Measurements from ENCODE around the gene ARFGEF2. TPM values are rescaled to one million over a fixed set of nuclear protein-coding genes. Genes with fewer than 3 reads are reported as not detected.

ARFGEF2 gene
- polyA plus RNA-seq (14.8 to 19.2 TPM (median 16.0 TPM) in 3 replicates), polyA minus RNA-seq (28.4 to 76.2 TPM (median 39.1 TPM) in 3 replicates)
- 14.3 TPM for polyA plus RNA-seq (2011; ENCODE audit: low read depth)
- 9.2 and 13.4 TPM in 2 replicates for polyA plus RNA-seq (2011; cell fraction: cytosol; rRNA removed)
- polyA plus RNA-seq (2011; cell fraction: nucleus; rRNA removed) = 19.7 and 23.6 TPM in 2 replicates
- 11.0 and 13.2 TPM in 2 replicates for polyA plus RNA-seq (2012; ENCODE audit: low replicate concordance)
- 19.6 TPM for polyA minus RNA-seq (2011; cell fraction: cytosol; rRNA and poly(A)+ RNA removed)
- 36.6 and 52.2 TPM in 2 replicates for polyA minus RNA-seq (2011; cell fraction: nucleus; rRNA and poly(A)+ RNA removed)

- no peak for FAIRE-seq
- TF ChIP-seq EZH2 (IDR thresholded peaks at IDR 0.05; ENCODE audit: low read length) = no peak
- TF ChIP-seq, protein P1, sequence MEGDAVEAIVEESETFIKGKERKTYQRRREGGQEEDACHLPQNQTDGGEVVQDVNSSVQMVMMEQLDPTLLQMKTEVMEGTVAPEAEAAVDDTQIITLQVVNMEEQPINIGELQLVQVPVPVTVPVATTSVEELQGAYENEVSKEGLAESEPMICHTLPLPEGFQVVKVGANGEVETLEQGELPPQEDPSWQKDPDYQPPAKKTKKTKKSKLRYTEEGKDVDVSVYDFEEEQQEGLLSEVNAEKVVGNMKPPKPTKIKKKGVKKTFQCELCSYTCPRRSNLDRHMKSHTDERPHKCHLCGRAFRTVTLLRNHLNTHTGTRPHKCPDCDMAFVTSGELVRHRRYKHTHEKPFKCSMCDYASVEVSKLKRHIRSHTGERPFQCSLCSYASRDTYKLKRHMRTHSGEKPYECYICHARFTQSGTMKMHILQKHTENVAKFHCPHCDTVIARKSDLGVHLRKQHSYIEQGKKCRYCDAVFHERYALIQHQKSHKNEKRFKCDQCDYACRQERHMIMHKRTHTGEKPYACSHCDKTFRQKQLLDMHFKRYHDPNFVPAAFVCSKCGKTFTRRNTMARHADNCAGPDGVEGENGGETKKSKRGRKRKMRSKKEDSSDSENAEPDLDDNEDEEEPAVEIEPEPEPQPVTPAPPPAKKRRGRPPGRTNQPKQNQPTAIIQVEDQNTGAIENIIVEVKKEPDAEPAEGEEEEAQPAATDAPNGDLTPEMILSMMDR (optimal IDR thresholded peaks at IDR 0.05 in 1 of 3, IDR thresholded peaks at IDR 0.05 in 1 of 3, conservative IDR thresholded peaks at IDR 0.05 in 1 of 3; ENCODE audit: extremely low read depth in 1 of 3, insufficient read depth in 2 of 3, low read length in 3 of 3) = peak in 1 of 3 experiments; percentile 28
- Histone ChIP-seq H3K4me1 (ENCODE audit: control insufficient read depth, extremely low read depth, insufficient read depth, low read length) (peaks cover 19% of the 10 kb centered on the region), H3K9me1 (ENCODE audit: control insufficient read depth, extremely low read depth, insufficient read depth, low read length) (no peaks in the 10 kb centered on the region), H3K36me3 (ENCODE audit: control insufficient read depth in 2 of 2, extremely low read depth in 1 of 2, insufficient read depth in 2 of 2, low read length in 2 of 2) (no peaks in the 10 kb centered on the region), H3K4me3 (ENCODE audit: control insufficient read depth in 2 of 3, extremely low read depth in 1 of 3, insufficient read depth in 2 of 3, low read depth in 1 of 3, low read length in 3 of 3) (peak within 1 kb of the TSS; percentile 60 to 95 (median 73)), H3K4me2 (ENCODE audit: control insufficient read depth, extremely low read depth, insufficient read depth, low read depth, low read length) (peak within 1 kb of the TSS; percentile 94), H3K9me3 (ENCODE audit: control insufficient read depth, low read depth, low read length) (no peaks in the 10 kb centered on the region), H3K27me3 (ENCODE audit: control insufficient read depth, extremely low read depth, insufficient read depth, low read length) (no peaks in the 10 kb centered on the region), H2AFZ (ENCODE audit: control insufficient read depth, low read length) (peak within 1 kb of the TSS; percentile 98), H3K79me2 (ENCODE audit: control insufficient read depth, insufficient read depth, low read length) (peaks cover 45% of the 10 kb centered on the region), H3K27ac (ENCODE audit: control insufficient read depth, insufficient read depth, low read length) (peak within 1 kb of the TSS; percentile 86), H3K9ac (ENCODE audit: control insufficient read depth, extremely low read depth, insufficient read depth, low read length) (peak within 1 kb of the TSS; percentile 87), H4K20me1 (ENCODE audit: control insufficient read depth, extremely low read depth, insufficient read depth, low read length) (peaks cover 3% of the 10 kb centered on the region)
- dilution Hi-C loops (cut with MboI; ENCODE audit: extremely low pct_ligation_motif_present, low sequenced_read_pairs) = loop anchor here (25.0 kb wide), 1 partner anchor 259 kb away; no protein-coding TSS in a partner anchor
- DNase-seq (ENCODE audit: low read depth, low spot score) = no peak
Measured at GRCh38 chr20:48921168-48921882, at the start of gene ARFGEF2. Gene ARFGEF2 (plus strand): TSS chr20:48921711. CDS start chr20:48921890, 179 bp downstream.

GRCh38 chr20:48875233-48875913 is 46.1 kb upstream of the ARFGEF2 start:
- Histone ChIP-seq H3K36me3 (ENCODE audit: control insufficient read depth in 2 of 2, extremely low read depth in 1 of 2, insufficient read depth in 2 of 2, low read length in 2 of 2) (no peaks in the 10 kb centered on the region), H3K9me1 (ENCODE audit: control insufficient read depth, extremely low read depth, insufficient read depth, low read length) (no peaks in the 10 kb centered on the region), H3K79me2 (ENCODE audit: control insufficient read depth, insufficient read depth, low read length) (no peaks in the 10 kb centered on the region), H3K4me3 (ENCODE audit: control insufficient read depth in 2 of 3, extremely low read depth in 1 of 3, insufficient read depth in 2 of 3, low read depth in 1 of 3, low read length in 3 of 3) (no peak overlapping the region), H3K4me1 (ENCODE audit: control insufficient read depth, extremely low read depth, insufficient read depth, low read length) (peaks cover 14% of the 10 kb centered on the region), H4K20me1 (ENCODE audit: control insufficient read depth, extremely low read depth, insufficient read depth, low read length) (no peaks in the 10 kb centered on the region), H2AFZ (ENCODE audit: control insufficient read depth, low read length) (no peak overlapping the region), H3K9ac (ENCODE audit: control insufficient read depth, extremely low read depth, insufficient read depth, low read length) (no peak overlapping the region), H3K27ac (ENCODE audit: control insufficient read depth, insufficient read depth, low read length) (no peak overlapping the region), H3K4me2 (ENCODE audit: control insufficient read depth, extremely low read depth, insufficient read depth, low read depth, low read length) (no peak overlapping the region), H3K9me3 (ENCODE audit: control insufficient read depth, low read depth, low read length) (no peaks in the 10 kb centered on the region), H3K27me3 (ENCODE audit: control insufficient read depth, extremely low read depth, insufficient read depth, low read length) (no peaks in the 10 kb centered on the region)
- dilution Hi-C loops (cut with MboI; ENCODE audit: extremely low pct_ligation_motif_present, low sequenced_read_pairs) = no loop called here
- DNase-seq (ENCODE audit: low read depth, low spot score) (no peak), FAIRE-seq (no peak)
- no peak for TF ChIP-seq EZH2 (IDR thresholded peaks at IDR 0.05; ENCODE audit: low read length)
- TF ChIP-seq, protein P1 (optimal IDR thresholded peaks at IDR 0.05 in 1 of 3, IDR thresholded peaks at IDR 0.05 in 1 of 3, conservative IDR thresholded peaks at IDR 0.05 in 1 of 3; ENCODE audit: extremely low read depth in 1 of 3, insufficient read depth in 2 of 3, low read length in 3 of 3) = no peak

All from keratinocyte (primary cell).